Right renal cortex interstitium (tissue), 3 donors: Measurements from ENCODE around the gene TACC3. TPM values are rescaled to one million over a fixed set of nuclear protein-coding genes. Genes with fewer than 3 reads are reported as not detected.

Experiments used
- DNase-seq, 3 donors: peaks; one replicate each; pipeline ENCODE4 v3.0.0-alpha.2; 2013; ENCODE audit warnings: low read depth in 3 of 3, low spot score in 2 of 3
- polyA plus RNA-seq, 3 donors: library from polyadenylated mRNA; unstranded; fragments of 120-200 nt; gene quantifications; one replicate each; pipeline ENCODE4 v1.2.1, GENCODE V29; 2013; ENCODE audit not compliant: insufficient read length in 3 of 3

The TACC3 gene
- polyA plus RNA-seq, 3 donors, result 36.5 to 40.9 (median 39.8) TPM

GRCh38 chr4:1756893-1757779, 35.8 kb downstream of the TACC3 start:
- DNase-seq, result no peak

GRCh38 chr4:1757836-1758235, 36.5 kb downstream of the TACC3 start:
- DNase-seq, result no peak

GRCh38 chr4:1758306-1759121, 37.2 kb downstream of the TACC3 start:
- no peak for DNase-seq

GRCh38 chr4:1759170-1759817, 38.0 kb downstream of the TACC3 start:
- DNase-seq, result no peak

- no peak for DNase-seq
Measured at GRCh38 chr4:1759818-1760223, 38.5 kb downstream of the TACC3 start.

GRCh38 chr4:1760521-1761071, 39.3 kb downstream of the TACC3 start:
- no peak for DNase-seq

- DNase-seq, result no peak
Measured at GRCh38 chr4:1761130-1761689, 39.9 kb downstream of the TACC3 start.

- DNase-seq, result no peak
Measured at GRCh38 chr4:1762264-1763010, 41.1 kb downstream of the TACC3 start.

GRCh38 chr4:1763070-1763549, 41.8 kb downstream of the TACC3 start:
- no peak for DNase-seq

- DNase-seq, result no peak
Measured at GRCh38 chr4:1763550-1764080, 42.3 kb downstream of the TACC3 start.

- no peak for DNase-seq
Measured at GRCh38 chr4:1764670-1765069, 43.3 kb downstream of the TACC3 start.

GRCh38 chr4:1765409-1766072, 44.2 kb downstream of the TACC3 start:
- DNase-seq, result no peak

- no peak for DNase-seq
Measured at GRCh38 chr4:1766106-1767060, 45.1 kb downstream of the TACC3 start.

- no peak for DNase-seq
Measured at GRCh38 chr4:1767061-1767769, 45.9 kb downstream of the TACC3 start.

- DNase-seq, result no peak
Measured at GRCh38 chr4:1767770-1768366, 46.5 kb downstream of the TACC3 start.

GRCh38 chr4:1768367-1769034, 47.2 kb downstream of the TACC3 start:
- no peak for DNase-seq
